HG02840 (cell line): Measurements from ENCODE around the gene CDYL.

ENCODE experiments used
- ATAC-seq: cut with Tn5 transposase; IDR thresholded peaks from one replicate; pipeline ENCODE4 v1.9.1; 2021; ENCODE audit warnings: mild to moderate bottlenecking, moderate library complexity, moderate number of reproducible peaks; ENCODE audit not compliant: unreplicated experiment, low FRiP score

Gene CDYL

GRCh38 chr6:4903751-4904370 lies 127.7 kb downstream of the CDYL start:
- no peak for ATAC-seq

DNA sequence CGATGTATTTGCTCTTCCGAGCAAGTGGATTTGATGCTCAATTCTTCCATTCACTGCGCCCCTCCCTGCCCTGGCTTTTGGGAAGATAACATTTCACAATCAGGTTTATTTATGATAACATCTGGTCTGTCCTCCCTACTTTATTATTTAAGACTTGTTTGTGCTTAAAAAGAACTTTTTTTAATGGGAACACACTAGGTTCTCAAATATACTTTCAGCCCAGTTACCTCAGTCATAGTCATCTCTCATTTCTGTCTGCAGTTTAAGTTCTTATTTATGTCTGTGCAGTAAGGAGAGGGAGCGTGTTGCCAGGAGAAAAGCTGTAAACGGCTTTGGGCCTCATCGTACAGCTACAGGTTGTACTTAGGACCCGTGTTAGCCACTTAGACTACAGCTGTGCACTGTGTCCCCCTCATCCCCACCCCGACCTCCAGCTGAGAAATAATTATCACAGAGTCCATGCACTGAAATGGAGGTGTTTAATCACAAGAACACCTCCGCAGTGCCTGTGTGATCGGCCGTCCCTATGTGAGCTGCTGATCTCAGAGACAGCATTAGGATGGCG lies 128.3 kb downstream of the CDYL start:
- no peak for ATAC-seq

- ATAC-seq: no peak
These were observed 129.6 kb downstream of the CDYL start for GRCh38 chr6:4905826-4906225.

DNA sequence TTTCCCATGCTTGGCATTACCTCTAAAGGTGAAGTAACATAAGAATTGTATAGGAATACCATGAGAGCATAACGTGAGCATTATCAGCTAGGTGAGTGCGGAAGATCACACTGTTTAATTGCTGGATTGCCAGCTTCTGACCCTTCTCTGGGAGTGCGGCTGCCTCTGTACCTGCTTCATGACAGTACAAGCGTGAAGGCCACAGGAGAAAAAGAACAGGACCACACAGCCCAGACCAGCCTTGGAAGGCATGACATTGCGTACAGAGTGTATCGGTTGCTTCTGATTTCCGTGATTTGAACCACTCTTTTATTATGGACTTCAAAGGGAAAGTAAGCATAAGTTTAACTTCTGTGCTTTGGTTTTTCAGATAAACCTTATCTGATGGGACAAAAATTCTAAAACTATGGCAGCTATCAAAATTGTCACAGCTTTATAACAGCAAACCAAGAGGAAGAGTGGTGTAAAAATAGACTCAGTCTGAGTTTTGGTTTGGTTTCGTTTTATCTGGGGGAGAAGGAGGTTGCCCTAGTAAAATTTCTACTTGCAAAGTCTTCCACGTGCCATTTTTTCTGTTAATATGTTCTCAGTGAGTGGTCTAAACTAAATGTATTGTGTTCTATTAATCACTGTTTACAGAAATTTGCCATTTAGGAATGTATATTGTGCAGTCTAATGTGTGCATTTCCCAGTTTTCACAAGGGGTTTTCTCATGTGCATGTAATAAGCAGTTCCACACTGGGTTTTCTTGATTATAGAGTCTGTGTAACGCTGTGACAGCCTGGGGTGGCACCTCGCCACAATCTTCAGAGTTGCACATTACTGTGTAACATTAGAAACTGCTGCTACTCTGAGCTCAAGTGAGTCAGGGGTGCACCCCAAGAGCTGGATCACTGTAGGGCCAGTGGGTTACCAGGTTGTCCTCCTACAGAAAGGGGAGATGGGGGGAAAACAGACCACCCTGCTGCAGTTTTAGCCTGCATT lies 130.4 kb downstream of the CDYL start:
- no peak for ATAC-seq

GRCh38 chr6:4907602-4908001 lies 131.4 kb downstream of the CDYL start:
- no peak for ATAC-seq

DNA sequence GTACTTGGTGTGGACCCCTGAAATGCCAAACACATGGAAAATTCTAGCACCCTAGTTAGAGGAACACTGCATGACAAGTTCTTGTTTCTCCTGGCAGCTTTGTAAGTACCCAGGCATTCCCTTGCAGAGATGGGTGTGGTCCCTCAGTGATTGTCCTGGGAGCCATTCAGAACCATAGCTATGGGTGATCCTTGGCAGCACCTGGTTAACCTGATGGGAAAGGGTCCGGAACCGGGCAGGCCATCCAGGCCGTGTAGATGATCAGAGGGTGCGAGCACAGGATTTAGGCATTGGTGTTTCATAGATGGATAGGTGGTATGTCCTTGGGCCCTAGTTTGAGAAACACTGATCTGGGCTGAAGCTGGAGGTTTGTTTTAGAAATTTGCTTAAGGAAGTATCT lies 131.9 kb downstream of the CDYL start:
- no peak for ATAC-seq

DNA sequence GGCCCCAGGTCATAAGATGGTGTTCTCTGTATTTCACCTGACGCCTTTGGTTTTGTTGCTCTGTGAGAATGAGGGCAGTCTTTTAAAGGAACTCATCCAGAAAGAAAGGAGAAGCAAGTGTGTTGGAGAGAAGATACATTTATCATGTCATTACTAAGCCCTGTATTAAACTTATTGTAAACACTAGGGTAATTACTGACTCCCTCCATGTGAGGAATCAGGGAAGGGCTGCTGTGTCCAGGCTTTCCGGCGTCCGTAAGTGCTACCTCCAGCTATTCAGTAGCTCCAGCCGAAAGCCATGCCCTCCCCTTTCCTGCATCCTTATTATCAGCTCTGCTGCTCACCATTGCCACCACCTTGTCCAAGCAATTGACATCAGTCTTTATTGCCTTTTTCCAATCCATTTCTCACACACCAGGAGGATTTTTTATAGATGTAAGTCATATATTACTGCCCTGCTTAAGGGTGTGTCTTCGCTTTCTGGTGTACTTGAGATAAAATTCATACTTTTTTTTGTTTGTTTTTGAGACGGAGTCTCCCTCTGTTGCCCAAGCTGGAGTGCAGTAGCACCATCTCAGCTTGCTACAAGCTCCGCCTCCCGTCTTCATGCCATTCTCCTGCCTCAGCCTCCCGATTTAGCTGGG lies 133.0 kb downstream of the CDYL start:
- no peak for ATAC-seq

DNA sequence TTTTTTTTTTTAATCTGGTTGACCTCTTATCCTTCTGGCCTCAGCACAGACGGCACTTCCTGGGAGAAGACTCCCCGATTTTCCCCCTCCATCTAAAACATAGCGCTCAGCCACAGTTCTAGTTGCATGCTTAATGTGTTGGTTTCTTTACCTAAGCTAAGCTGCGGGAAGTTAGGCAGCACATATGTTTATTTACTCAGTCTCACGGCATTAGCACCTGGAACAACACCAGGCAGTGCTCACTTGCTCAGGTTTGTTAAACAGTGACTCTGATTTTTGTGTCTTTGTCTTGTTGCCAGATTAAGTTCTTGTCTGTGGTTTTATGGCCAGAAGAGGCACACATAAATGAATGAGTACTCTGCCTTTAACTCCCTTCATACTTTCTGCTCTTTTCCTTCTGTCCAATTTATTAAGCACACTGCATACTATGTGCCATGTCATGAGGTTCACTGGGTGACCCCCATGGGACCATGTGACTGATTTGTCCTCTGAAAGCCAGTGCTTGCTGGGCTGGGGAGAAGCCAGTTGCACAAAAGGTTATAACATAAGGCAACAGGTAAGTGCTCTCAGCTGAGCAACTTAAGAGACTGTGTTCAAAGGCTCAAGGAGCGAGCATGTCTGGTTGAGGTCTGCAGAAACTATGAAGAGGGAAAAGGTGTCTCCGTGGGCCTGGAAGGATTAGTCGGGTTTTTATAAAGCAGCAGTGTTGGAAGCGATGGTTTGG lies 134.0 kb downstream of the CDYL start:
- no peak for ATAC-seq

DNA sequence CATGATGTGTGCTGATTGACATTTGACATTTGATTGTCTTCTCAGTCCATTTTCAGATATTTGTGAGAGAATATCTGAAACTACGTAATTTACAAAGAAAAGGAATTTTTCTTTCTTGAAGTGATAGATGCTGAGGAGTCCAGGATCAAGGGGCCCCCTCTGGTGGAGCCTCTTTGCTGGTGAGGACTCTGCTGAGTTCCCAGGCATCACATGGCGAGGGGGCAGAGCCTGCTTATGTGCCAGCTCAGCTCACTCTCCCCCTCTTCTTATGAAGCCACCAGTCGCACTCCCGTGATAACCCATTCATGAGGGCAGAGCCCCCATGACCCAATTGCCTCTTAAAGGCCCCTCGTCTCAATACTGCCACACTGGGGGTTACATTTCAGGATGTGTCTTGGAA lies 136.4 kb downstream of the CDYL start:
- no peak for ATAC-seq

DNA sequence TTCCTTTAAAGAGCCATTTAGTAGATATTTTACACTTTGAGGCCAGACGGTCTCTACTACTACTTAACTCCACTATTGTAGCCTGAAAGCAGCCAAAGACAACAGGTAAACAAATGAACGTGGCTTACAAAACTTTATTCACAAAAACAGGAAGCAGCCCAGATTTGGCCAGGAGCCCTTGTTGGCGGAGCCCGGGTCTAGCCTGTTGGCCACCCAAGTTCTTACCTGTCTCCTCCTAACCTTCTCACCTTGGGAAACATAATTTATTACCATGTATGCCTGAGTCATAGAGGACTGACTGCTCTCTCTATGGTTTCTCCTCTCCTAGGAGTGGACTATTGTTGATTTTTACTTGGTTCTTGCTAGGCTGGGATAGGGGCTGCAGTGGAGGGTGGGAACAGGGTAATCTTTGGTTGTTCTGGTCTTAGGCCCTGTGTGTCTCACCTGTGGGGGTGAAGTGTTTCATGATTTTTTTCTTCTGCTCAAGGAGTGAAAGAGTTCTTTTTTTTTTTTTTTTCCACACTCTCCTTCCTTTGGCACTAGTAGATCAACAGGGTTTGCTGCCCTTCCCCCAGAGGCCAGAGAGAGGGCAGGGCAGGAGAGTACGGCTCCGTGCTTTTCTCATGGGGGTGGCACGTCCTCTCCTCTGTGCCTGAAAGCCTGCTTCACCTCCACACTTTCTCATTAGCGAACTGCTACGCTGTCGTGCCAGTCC lies 137.7 kb downstream of the CDYL start:
- ATAC-seq: no peak

DNA sequence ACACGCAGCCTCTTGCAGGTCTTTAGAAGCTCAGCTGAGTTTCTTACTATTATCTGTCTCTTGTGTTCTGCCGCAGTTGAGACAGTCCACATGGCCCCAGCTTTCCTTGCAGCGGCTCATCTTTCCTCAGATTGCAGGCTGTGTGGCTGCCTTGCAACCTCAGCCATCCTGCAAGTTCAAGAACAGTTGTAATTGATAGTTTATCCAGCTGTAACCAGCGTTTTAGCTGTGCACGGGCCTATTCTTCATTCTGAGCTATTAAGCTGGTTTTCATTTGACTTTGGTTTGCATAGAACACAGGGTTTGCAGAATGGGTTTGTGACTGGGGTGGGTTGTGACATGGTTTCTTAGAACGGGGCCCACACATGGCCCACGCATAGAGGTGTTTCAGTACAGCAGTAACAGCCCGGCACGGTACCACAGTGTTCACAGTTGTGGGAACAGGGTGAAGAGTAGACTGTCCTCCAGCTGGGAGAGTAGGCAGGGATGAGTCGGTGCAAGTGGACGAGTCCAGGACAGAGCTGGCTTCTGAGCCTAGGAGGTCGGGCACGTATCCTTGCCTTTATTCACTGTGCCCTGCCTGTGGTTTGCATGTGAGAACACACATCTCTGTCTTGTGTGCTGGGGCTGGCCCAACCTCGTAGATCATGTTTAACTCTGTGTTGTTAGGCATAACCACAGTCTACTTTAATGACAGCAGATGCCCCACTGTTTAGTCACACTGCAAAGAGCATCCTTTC lies 138.4 kb downstream of the CDYL start:
- ATAC-seq: no peak

GRCh38 chr6:4916954-4917561 lies 140.9 kb downstream of the CDYL start:
- no peak for ATAC-seq

GRCh38 chr6:4920914-4921410 lies 144.8 kb downstream of the CDYL start:
- ATAC-seq: no peak

- no peak for ATAC-seq
These were observed 146.4 kb downstream of the CDYL start for GRCh38 chr6:4922488-4923037.

DNA sequence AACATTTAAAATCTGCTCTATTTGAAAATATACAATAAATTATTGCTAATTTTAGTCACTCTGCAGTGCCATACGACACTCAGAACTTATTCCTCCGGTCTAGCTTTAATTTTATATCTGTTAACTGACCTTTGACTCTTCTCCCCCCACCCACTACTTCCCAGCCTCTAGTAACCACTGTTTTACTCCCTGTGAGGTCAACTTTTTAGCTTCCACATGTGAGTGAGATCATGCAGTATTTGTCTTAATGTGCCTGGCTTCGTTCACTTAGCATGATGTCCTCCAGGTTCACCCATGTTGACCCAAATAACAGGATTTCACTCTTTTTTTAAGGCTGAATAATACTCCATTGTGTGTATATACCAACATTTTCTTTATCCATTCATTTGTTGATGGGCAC lies 146.9 kb downstream of the CDYL start:
- ATAC-seq: no peak

DNA sequence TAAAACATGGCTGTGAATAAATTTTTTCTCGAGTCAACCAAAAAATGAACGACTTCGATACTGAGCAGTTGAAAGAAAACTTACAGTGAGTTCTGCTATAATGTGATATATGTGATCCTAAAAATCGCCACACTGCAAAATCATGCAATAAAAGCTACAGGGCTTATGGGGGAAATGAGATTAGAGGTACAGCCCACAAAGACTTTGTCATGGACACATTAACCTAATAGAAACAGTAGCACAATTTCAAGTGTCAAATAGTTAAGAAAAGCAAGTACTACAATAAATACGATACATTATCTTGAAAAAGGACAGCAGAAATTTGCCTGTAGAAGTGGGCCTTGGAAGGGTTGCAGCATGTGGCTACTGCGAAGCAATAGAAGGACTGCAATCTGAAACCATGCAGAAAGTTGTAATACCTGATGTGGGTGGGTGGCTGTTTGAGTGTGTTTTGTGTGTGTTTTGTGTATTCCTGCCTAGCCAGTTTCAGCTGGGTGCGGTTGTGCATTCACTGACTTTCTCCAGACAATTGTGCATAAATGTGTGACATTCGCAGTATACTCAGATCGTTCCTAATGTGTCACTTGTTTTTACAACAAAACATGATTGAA lies 148.6 kb downstream of the CDYL start:
- no peak for ATAC-seq

GRCh38 chr6:4925580-4925979 lies 149.4 kb downstream of the CDYL start:
- no peak for ATAC-seq

DNA sequence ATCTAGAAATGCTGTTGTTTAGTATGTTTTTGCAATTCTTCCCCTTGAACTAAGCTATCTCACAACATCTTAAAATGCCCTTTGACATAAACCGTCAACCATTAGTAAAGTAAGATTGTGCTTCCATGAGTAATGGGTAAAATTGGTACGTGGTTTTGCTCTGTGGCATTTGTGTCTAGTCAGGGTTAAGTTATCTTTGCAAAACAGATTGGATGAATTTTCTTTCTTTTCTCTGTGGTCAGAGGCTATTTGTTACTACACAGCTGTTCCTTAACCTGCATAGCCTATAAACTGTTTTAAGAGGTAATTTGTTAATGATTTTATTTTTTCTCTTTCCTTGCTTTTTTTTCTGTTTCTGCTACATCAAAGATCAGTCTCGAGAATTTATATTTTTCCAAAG lies 152.2 kb downstream of the CDYL start:
- no peak for ATAC-seq
